HK-2 (cell line): ENCODE data around the gene CIAO1.
"Not testable (repeated sequence)": the region's sequence is repeated elsewhere in the genome, so short reads cannot be mapped to it uniquely, and the experiment has no call there.

Experiments
- DNase-seq: peaks from one replicate; pipeline ENCODE4 v3.0.0-alpha.2; 2018; ENCODE audit not compliant: unreplicated experiment

CIAO1 gene

DNA sequence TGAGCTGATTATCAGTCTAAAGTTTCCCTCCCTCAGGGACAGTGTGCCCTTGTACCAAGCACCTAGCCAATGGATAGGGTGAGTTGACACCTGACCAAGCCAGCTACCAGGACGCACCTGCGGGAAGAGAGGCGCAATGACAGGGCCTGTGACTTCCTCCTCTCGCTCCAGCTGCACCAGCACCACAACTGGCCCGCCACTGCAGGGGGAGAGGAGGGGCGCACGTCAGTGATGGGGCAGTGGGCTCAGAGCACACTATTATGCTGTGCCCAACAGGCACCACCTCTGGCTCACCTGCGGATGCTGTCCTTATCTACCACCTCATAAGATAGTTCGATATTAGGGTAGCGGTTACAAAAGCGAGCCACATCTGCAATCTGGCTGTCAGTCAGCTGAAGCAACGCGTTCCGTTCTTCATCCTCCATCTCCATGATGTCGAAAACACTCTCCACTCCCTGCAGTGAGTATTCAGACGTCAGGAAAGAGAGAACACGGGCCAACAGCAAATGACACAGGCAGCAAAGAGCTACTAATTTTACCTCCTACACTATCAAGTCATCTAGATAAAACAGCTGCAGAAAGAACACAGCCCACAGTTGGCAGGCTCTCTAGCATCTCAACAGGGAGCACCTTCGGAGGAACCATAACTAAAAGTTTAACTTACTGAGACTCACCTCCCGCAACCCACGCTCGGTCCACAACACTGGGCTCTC lies 10.9 kb downstream of the CIAO1 start:
- no peak for DNase-seq

GRCh38 chr2:96287273-96287856 lies 21.3 kb downstream of the CIAO1 start:
- DNase-seq, result no peak

- no peak for DNase-seq
These were observed 25.7 kb downstream of the CIAO1 start for GRCh38 chr2:96291751-96292150.

GRCh38 chr2:96294271-96294670 lies 28.2 kb downstream of the CIAO1 start:
- DNase-seq, result not testable (repeated sequence)

- no peak for DNase-seq
These were observed 30.9 kb downstream of the CIAO1 start for GRCh38 chr2:96296925-96297324.

GRCh38 chr2:96301865-96302264 lies 35.8 kb downstream of the CIAO1 start:
- no peak for DNase-seq

DNA sequence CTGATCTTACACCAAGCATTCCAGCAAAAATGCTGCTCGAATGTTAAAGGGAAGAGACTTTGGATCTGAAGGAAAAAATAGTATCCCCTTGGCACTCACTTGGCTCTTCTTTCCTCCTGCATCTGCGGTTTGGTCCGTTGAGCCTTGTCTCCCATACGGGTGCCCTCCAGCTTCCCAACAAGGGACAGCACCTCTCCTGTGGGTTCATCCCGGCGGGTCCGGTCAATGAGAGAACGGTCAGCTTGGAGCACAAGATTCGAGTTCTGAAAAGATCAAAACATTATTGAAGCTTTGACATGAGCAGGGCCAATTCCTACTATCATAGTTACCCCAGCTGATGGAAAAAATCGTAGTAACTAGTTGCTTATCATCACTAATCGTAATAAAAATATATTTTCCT lies 38.6 kb downstream of the CIAO1 start:
- DNase-seq, result no peak

- DNase-seq, result peak; percentile 84
These were observed 39.3 kb downstream of the CIAO1 start, which contains the start of gene SNRNP200 for GRCh38 chr2:96305091-96305978. SNRNP200 (minus strand) TSS chr2:96305546; CDS start chr2:96305437, 109 bp downstream.

DNA sequence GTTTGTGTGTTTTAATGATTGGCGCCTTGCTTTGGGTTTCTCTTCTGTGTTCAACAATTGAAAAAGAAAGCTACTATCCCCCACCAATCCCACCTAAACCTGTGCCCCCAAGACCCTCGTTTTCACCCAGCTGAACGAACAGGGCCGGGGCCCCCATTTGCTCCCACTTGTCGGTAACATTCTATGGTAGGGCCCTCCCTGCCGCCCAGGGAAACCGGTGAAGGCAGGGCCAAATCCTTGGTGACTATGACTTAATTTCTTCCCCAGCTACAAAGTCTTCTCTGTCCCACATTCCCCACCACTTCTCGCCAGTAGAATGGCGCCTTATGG lies 39.9 kb downstream of the CIAO1 start:
- no peak for DNase-seq

DNA sequence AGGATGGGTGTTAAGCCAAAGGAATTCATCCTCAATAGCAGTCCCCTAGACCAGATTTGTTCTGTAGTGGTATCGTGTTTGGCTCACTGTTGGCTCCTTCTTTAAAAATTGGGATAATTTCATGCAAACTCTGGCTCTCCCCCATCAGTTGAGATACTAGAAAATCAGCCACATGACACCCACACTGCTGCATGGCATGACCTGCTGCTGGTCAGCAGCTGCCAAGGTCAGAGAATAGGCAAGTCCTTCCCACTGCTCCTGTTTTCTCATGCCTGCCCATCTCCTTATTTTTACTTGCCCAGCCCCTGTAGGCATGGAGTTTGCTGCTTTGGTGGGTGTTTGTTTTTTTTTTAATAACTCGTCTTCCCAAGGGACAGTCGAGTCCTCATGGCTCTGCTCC lies 40.3 kb downstream of the CIAO1 start:
- no peak for DNase-seq

DNA sequence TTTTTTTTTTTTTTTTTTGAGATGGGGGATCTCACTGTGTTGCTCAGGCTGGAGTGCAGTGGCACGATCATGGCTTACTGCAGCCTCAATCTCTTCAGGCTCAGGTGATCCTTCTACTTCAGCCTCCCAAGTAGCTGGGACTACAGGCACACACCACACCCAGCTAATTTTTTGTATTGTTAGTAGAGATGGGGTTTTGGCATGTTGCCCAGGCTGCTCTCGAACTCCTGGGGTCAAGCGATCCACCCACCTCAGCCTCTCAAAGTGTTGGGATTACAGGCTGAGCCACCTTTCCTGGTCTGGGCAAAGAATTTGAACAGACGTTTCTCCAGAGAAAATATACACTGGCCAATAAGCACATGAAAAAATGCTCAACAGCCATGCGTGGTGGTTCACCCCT lies 42.2 kb downstream of the CIAO1 start:
- no peak for DNase-seq

DNA sequence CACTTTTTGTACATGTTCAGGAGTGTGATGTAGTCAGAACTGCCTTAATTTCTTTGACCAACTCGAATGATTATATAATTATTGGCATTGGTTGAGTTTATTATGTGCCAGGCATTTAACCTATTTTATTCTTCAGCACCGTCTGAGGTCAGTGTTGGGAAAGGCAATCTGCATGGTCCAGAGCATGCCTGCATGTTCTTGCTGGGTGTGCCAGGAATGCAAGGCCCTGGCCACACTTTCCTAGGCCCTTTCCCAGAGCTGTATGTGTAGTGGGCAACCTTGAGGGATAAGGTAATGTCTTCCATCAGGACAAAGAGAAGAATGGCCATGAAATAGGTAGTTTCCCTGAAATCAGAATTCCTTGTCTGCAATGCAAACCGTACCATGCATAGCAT lies 49.0 kb downstream of the CIAO1 start:
- no peak for DNase-seq

DNA sequence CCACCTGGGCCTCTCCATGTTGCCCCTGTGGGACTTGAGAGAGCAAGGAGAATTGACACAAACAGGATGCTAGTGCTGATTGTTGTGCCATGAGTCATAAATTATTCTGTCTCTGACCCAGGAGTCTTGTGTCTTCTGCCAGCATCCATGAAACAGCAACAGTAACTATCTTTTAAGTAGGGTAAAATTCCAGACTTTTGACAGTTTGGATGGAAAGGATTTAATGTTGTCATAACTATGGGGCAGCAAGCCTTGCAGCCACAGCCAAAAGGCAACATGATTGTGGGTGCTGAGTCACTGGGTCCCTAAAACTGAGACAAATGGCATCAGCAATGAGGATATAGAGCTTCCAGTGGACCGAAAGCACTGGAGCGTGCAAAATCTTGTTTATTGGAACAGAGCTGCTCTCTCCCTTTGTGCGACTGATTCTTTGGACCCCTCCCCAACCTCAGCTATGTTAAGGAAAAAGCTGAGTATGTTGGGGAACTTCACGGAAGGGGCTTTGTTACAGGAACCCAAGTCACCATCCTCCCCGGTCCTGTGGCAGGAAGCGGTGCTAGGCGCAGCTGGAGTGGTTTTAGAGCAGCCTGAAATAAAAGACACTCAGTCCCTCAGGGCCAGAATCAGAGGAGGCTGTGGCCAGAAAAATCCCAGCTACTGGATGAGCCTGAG lies 49.5 kb downstream of the CIAO1 start:
- no peak for DNase-seq

GRCh38 chr2:96316999-96317398 lies 51.0 kb downstream of the CIAO1 start:
- DNase-seq, result no peak

DNA sequence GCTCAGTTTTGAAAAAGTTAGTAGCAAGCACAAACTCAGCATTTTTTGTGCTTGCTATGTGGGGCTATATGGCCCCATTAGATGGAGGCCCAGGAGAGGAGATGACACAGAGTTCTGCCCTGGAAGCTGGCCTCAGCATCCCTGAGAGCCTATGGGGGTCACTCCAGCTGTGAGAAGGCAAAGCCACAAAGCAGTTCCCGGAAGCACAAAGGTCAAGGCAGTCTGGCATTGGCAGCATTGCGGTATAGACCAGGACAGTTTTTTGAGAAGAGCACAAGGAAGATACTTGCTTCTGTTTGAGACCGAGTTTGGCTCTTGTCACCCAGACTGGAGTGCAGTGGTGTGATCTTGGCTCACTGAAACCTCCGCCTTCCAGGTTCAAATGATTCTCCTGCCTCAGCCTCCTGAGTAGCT lies 51.6 kb downstream of the CIAO1 start:
- no peak for DNase-seq

- no peak for DNase-seq
These were observed 52.7 kb downstream of the CIAO1 start for GRCh38 chr2:96318723-96319122.

DNA sequence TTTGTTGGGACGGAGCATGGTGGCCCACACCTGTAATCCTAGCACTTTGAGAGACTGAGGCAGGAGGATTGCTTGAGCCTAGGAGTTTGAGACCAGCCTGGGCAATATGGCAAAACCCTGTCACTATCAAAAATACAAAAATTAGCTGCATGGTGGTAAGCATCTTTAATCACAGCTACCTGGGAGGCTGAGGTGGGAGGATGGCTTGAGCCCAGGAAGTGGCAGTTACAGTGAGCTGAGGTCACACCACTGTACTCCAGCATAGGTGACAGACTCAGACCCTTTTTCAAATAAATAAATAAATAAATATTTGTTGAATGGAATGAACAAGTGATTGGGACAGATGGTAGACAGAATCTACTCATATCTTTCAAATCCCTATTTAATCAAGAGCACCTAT lies 53.4 kb downstream of the CIAO1 start:
- DNase-seq, result no peak

GRCh38 chr2:96320326-96320725 lies 54.3 kb downstream of the CIAO1 start:
- no peak for DNase-seq

DNA sequence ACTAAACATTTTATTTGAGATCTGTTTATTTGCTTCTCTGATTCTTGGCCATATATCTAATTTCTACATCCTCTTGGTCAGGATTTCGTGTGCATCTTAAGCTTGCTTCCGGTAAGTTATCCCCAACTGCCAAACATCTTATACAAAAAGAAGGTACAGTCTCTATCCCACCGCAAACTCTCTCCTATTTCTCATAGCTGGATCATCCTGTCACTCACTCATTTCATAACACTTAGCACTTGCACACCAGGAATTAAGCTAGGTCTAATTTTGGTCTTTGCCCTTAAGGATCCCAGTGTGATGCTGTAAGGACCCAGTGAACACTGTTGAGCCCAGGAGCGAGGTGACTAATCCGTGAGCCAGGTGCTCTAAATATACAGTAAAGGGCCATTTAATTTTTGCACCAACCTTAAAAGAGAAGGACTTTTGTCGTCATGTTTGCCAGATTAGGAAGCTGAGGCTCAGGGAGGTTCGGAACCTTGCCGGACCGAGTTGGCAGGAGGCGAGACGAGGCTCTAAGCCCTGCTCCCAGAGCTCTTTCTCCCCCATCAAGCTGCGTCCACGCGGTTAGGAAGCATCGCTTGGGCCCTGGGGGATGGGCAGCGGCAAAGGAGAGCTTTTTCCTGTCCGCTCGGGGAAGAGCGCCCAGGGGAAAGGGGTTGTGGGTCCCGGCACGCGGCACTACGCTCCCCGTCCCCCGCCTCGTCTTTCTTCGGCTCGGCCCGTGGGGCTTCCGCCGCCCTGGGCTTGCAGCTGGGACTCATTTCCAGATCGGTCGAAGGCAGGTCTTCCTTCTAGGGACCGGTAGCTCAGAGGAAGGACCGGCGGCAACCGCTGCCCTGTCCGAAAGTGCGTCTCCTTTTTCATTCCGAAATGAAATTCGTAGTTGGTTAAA lies 55.0 kb downstream of the CIAO1 start:
- peak; percentile 42 for DNase-seq
